HL-60 (cell line): ENCODE data around the gene TSPAN18.

Source experiments
- CTCF ChIP-seq: IDR thresholded peaks from one replicate; pipeline ENCODE4 v1.5.1; 2011; ENCODE audit warnings: low read length, control low read depth, inconsistent platforms; ENCODE audit not compliant: insufficient read depth
- GABPA ChIP-seq: IDR thresholded peaks from 2 replicates; pipeline ENCODE4 v1.6.1; 2012; ENCODE audit warnings: low read depth
- POLR2AphosphoS5 ChIP-seq: IDR thresholded peaks from 2 replicates; pipeline ENCODE4 v1.6.1; 2012; ENCODE audit warnings: low read depth
- REST ChIP-seq: IDR thresholded peaks from 2 replicates; pipeline ENCODE4 v1.6.1; 2012; ENCODE audit warnings: low read depth; ENCODE audit not compliant: insufficient replicate concordance
- SPI1 ChIP-seq: IDR thresholded peaks from 2 replicates; pipeline ENCODE4 v1.6.1; 2012; ENCODE audit warnings: low read depth, mild to moderate bottlenecking, borderline replicate concordance

GRCh38 chr11:44870615-44871176 is 143.9 kb downstream of the TSPAN18 start:
- TF ChIP-seq CTCF (no peak), POLR2AphosphoS5 (no peak), SPI1 (no peak), GABPA (no peak), REST (no peak)
